ENCODE results near the gene TLE1. TPM values are rescaled to one million over a fixed set of nuclear protein-coding genes. Genes with fewer than 3 reads are reported as not detected.
"Not testable (repeated sequence)": the region's sequence is repeated elsewhere in the genome, so short reads cannot be mapped to it uniquely, and the experiment has no call there.

The TLE1 gene
- total RNA-seq, 1 experiment from 2014 or later = 46.2 TPM

DNA sequence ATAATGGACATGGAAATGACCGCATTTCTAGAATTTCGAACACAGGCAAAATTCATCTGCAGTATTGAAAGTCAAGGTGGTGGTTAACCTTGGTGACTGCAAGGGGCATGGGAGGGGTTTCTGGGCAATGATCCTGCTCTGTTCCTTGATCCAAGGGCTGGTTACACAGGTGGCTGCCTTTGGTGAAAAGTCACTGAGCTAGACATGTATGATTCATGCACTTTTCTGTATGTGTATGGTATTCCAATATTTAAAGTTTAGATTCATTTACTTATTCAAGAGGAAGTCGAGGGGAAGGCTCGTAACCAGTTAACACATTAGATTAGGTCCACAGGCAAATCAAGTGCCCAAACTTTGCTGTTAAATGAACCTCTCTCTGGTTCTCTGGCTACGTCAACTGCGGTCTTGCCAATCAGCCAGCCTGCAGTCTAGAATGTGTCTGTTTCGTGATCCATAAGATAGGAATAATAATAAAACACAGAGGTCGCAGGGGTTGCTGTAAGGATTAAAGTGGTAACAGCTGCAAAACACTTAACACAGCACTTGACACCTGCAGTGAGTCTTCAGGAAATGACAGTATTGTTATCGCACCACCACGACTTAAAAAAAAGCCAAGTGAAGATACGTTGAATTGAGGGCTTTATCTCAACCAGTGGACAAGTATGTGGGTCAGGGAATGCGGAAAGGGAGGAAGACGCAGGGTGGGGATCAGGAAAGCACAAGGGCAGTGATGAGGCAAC, 92.5 kb downstream of the TLE1 start:
- CTCF ChIA-PET = no interaction called here
- TF ChIP-seq, protein P1, sequence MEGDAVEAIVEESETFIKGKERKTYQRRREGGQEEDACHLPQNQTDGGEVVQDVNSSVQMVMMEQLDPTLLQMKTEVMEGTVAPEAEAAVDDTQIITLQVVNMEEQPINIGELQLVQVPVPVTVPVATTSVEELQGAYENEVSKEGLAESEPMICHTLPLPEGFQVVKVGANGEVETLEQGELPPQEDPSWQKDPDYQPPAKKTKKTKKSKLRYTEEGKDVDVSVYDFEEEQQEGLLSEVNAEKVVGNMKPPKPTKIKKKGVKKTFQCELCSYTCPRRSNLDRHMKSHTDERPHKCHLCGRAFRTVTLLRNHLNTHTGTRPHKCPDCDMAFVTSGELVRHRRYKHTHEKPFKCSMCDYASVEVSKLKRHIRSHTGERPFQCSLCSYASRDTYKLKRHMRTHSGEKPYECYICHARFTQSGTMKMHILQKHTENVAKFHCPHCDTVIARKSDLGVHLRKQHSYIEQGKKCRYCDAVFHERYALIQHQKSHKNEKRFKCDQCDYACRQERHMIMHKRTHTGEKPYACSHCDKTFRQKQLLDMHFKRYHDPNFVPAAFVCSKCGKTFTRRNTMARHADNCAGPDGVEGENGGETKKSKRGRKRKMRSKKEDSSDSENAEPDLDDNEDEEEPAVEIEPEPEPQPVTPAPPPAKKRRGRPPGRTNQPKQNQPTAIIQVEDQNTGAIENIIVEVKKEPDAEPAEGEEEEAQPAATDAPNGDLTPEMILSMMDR (IDR thresholded peaks at IDR 0.05; ENCODE audit: unreplicated experiment) = no peak
- no TSS peak for BruUV-seq (replicated peaks)
- no peaks in the 10 kb centered on the region for H3K27me3 Mint-ChIP-seq (ENCODE audit: unreplicated experiment)
- H3K36me3 Mint-ChIP-seq (ENCODE audit: insufficient read depth, unreplicated experiment) = peaks cover 8% of the 10 kb centered on the region
- H3K27ac Mint-ChIP-seq (ENCODE audit: unreplicated experiment) = no peak overlapping the region
- no peak overlapping the region for H3K4me3 Mint-ChIP-seq (ENCODE audit: low read depth, unreplicated experiment)
- no peak for DNase-seq
- peaks cover 11% of the 10 kb centered on the region for H3K4me1 Mint-ChIP-seq (ENCODE audit: low read depth, unreplicated experiment)
- no peaks in the 10 kb centered on the region for H3K9me3 Mint-ChIP-seq (ENCODE audit: low read depth, unreplicated experiment)
- intact Hi-C loops (cut with micrococcal nuclease; ENCODE audit: unreplicated experiment) = no loop called here

DNA sequence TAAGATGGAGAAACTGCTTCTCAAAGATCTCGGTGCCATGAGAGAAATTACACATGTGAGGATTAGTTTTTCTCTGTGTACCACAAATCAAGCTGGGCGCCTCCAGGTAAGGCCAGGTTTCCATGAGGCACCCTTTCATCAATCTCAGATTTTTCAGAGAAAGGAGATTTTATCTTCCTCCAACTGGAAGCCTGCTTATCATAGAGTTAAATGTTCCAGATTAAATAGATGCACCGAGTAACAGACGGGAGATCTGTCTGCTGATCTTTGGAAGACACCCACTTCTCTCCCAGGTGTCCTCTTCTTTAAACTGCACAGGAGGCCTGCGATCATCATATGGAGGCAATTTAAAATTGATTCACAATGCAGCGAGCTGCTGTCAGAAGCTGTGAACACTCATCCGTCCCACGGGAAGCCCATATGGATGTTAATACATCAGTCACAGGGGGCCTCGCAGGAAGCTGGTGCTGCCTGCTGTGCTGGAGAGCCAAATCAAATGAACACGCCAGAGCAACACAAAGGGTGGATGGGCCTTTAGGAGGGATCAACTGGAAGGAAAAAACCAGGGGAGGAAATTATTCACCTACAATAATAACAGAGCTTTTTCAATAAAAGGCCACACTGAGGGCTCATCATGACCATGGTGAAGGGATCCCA, 93.3 kb downstream of the TLE1 start:
- intact Hi-C loops (cut with micrococcal nuclease; ENCODE audit: unreplicated experiment) = no loop called here
- Mint-ChIP-seq H3K27ac (ENCODE audit: unreplicated experiment) (no peak overlapping the region), H3K27me3 (ENCODE audit: unreplicated experiment) (no peaks in the 10 kb centered on the region), H3K4me1 (ENCODE audit: low read depth, unreplicated experiment) (peaks cover 8% of the 10 kb centered on the region), H3K9me3 (ENCODE audit: low read depth, unreplicated experiment) (no peaks in the 10 kb centered on the region), H3K4me3 (ENCODE audit: low read depth, unreplicated experiment) (no peak overlapping the region), H3K36me3 (ENCODE audit: insufficient read depth, unreplicated experiment) (peaks cover 5% of the 10 kb centered on the region)
- BruUV-seq (replicated peaks) = no TSS peak
- CTCF ChIA-PET = no interaction called here
- TF ChIP-seq, protein P1 (IDR thresholded peaks at IDR 0.05; ENCODE audit: unreplicated experiment) = no peak
- no peak for DNase-seq

DNA sequence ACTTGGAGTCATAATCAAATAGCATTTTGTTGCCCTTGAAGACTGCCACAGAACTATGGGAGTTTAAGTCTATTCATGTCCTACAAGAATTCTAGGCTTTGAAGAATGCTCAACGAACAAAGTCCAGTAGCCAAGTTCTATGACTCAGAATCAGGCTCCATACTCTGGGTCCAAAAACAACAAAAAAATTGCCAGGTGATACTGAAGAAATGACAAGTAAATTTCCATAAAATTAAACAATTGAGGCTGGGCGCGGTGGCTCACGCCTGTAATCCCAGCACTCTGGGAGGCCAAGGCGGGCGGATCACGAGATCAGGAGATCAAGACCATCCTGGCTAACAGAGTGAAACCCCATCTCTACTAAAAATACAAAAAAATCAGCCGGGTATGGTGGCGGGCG, 94.1 kb downstream of the TLE1 start:
- H3K9me3 Mint-ChIP-seq (ENCODE audit: low read depth, unreplicated experiment); H3K27ac Mint-ChIP-seq (ENCODE audit: unreplicated experiment); H3K4me1 Mint-ChIP-seq (ENCODE audit: low read depth, unreplicated experiment); intact Hi-C loops (cut with micrococcal nuclease; ENCODE audit: unreplicated experiment); H3K4me3 Mint-ChIP-seq (ENCODE audit: low read depth, unreplicated experiment); DNase-seq; H3K27me3 Mint-ChIP-seq (ENCODE audit: unreplicated experiment); BruUV-seq (replicated peaks): not testable (repeated sequence)
- CTCF ChIA-PET = interaction anchor here (0.6 kb wide), 1 partner anchor 12 kb away, joined by 5 read pairs; no protein-coding TSS in a partner anchor
- peaks cover 10% of the 10 kb centered on the region for H3K36me3 Mint-ChIP-seq (ENCODE audit: insufficient read depth, unreplicated experiment)

DNA sequence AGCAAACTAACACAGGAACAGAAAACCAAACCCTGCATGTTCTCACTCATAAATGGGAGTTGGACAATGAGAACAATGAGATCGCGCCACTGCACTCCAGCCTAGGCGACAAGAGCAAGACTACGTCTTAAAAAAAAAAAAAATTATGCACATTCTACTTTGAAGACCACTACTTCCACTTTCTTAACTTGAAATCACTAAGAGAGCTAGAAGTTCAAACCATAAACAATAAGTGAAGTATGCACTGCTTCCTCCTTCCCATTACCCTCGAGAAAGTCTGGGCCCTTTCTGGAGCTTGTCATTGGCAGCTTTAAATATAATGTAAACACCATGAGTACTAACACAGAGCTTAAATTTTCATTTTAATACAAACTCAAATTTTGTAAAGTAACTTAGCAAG, 94.9 kb downstream of the TLE1 start:
- peaks cover 3% of the 10 kb centered on the region for H3K4me1 Mint-ChIP-seq (ENCODE audit: low read depth, unreplicated experiment)
- no peak for DNase-seq
- H3K4me3 Mint-ChIP-seq (ENCODE audit: low read depth, unreplicated experiment) = no peak overlapping the region
- no peaks in the 10 kb centered on the region for H3K27me3 Mint-ChIP-seq (ENCODE audit: unreplicated experiment)
- H3K9me3 Mint-ChIP-seq (ENCODE audit: low read depth, unreplicated experiment) = no peaks in the 10 kb centered on the region
- CTCF ChIA-PET = no interaction called here
- H3K36me3 Mint-ChIP-seq (ENCODE audit: insufficient read depth, unreplicated experiment) = peaks cover 15% of the 10 kb centered on the region
- no TSS peak for BruUV-seq (replicated peaks)
- intact Hi-C loops (cut with micrococcal nuclease; ENCODE audit: unreplicated experiment) = no loop called here
- no peak overlapping the region for H3K27ac Mint-ChIP-seq (ENCODE audit: unreplicated experiment)
- TF ChIP-seq, protein P1 (IDR thresholded peaks at IDR 0.05; ENCODE audit: unreplicated experiment) = no peak

DNA sequence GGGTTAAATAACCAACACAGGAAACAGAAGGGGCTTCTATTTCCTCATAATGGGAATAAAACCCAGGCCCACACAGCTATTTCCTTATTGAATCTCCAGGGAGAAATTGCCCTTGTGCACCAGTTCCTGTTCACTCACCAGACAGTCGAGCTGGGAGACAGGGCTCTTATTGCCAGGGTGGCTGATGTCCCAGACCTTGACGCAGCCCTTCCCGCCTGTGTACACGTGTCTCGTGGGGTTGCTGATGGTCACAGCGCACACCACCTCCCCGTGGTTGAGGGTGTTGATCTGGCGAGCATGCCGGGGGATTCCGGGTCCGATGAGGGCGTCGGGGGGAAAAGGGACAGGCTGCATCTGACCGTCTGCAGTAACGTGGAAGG, 96.5 kb downstream of the TLE1 start:
- intact Hi-C loops (cut with micrococcal nuclease; ENCODE audit: unreplicated experiment) = no loop called here
- CTCF ChIA-PET = no interaction called here
- Mint-ChIP-seq H3K4me3 (ENCODE audit: low read depth, unreplicated experiment) (no peak overlapping the region), H3K9me3 (ENCODE audit: low read depth, unreplicated experiment) (no peaks in the 10 kb centered on the region), H3K27ac (ENCODE audit: unreplicated experiment) (no peak overlapping the region), H3K4me1 (ENCODE audit: low read depth, unreplicated experiment) (peaks cover 19% of the 10 kb centered on the region), H3K27me3 (ENCODE audit: unreplicated experiment) (no peaks in the 10 kb centered on the region), H3K36me3 (ENCODE audit: insufficient read depth, unreplicated experiment) (peaks cover 18% of the 10 kb centered on the region)
- no peak for DNase-seq
- BruUV-seq (replicated peaks) = no TSS peak
- TF ChIP-seq, protein P1 (IDR thresholded peaks at IDR 0.05; ENCODE audit: unreplicated experiment) = no peak

Data from Calu3 (cell line).